HG03095 (cell line): ENCODE data around the gene FLVCR2.
"Not testable (repeated sequence)": the region's sequence is repeated elsewhere in the genome, so short reads cannot be mapped to it uniquely, and the experiment has no call there.

ENCODE experiments used
- ATAC-seq: cut with Tn5 transposase; IDR thresholded peaks from one replicate; pipeline ENCODE4 v1.9.1; 2021; ENCODE audit warnings: moderate library complexity; ENCODE audit not compliant: unreplicated experiment

The FLVCR2 gene

GRCh38 chr14:75658957-75659356 is 80.5 kb downstream of the FLVCR2 start:
- ATAC-seq, result no peak

- ATAC-seq, result no peak
Measured at GRCh38 chr14:75660238-75660629, 81.8 kb downstream of the FLVCR2 start.

- peak; percentile 96 for ATAC-seq
Measured at GRCh38 chr14:75660630-75661498, 82.4 kb downstream of the FLVCR2 start, which contains the start of the genes ERG28 and TTLL5. Gene ERG28, minus strand, starts transcription at chr14:75660876. Its CDS starts 3,374 bp downstream, at chr14:75657502. Gene TTLL5, plus strand, starts transcription at chr14:75661246. Its CDS starts 1,904 bp downstream, at chr14:75663150.

- ATAC-seq, result no peak
Measured at GRCh38 chr14:75661499-75661814, 83.0 kb downstream of the FLVCR2 start.

GRCh38 chr14:75662966-75663365 is 84.5 kb downstream of the FLVCR2 start:
- no peak for ATAC-seq

- no peak for ATAC-seq
Measured at GRCh38 chr14:75667099-75667765, 88.8 kb downstream of the FLVCR2 start.

GRCh38 chr14:75672605-75673192 is 94.3 kb downstream of the FLVCR2 start:
- no peak for ATAC-seq

DNA sequence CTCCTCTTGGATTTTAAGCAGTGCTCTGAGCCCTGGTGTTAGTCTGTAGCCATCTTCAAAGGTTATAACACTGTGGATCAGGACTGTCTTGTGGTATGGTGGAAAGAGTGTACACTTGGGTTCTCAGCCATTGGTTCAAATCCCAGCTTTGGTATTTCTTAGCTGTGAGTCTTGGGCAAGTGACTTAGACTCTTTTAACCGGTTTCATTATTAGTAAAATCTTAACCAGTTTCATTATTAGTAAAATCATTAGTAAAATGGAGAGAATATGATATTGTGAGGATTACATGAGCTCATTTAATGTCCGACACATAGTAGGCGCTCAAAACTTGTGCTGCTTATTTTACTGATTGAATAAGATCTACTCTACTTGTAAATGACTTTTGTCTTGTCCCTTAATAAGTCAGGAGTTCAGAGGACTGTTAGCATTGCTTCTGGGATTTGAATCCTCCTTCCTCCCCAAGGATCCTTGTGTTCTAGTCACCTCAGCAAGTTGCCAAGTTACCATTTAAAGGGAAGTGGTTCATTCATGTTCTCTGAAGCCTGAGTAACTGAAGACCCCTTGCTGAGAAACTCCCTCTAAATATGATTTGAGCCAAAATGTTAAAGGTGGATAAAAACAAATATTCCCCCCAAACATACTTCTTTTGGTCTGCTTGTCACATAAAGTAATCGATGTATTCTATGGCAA is 95.1 kb downstream of the FLVCR2 start:
- no peak for ATAC-seq

GRCh38 chr14:75675265-75675960 is 97.0 kb downstream of the FLVCR2 start:
- no peak for ATAC-seq

DNA sequence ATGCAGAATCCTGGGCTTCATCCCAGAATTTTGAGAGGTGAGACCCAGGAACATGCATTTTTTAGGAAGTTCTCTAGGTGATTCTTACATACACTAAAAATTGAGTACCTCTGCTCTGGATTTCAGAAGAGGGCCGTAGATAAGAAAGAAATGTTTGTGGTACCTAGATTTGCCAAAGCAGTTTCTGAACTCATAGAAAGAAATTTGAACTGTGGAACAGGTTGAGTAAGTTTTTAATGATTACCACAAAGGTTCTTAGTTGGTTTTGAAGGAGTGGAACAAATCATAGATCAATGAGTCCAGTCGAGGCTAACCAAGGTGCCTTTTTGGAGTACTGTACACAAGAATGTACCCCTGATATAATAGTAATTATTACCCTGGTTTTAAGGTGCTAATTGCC is 107.5 kb downstream of the FLVCR2 start:
- no peak for ATAC-seq

GRCh38 chr14:75689012-75689411 is 110.6 kb downstream of the FLVCR2 start:
- no peak for ATAC-seq

- ATAC-seq, result no peak
Measured at GRCh38 chr14:75690010-75690409, 111.6 kb downstream of the FLVCR2 start.

DNA sequence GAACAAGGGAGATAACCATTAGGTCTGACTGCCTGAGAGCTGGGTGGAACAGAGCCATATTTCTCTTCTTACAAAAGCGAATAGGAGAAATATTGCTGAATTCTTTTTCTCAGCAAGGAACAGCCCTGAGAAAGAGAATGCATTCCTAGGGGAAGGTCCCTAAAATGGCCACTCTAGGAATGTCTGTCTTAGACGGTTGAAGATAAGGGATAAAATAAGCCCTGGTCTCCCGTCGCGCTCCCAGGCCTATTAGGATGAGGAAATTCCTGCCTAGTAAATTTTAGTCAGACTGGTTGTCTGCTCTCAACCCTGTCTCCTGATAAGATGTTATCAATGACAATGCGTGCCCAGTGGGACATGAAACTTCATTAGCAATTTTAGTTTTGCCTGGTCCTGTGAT is 116.6 kb downstream of the FLVCR2 start:
- not testable (repeated sequence) for ATAC-seq

- ATAC-seq, result no peak
Measured at GRCh38 chr14:75697386-75697785, 119.0 kb downstream of the FLVCR2 start.
